Spinal cord (tissue), 10 donors: ENCODE data around the gene PRSS58. TPM values are rescaled to one million over a fixed set of nuclear protein-coding genes. Genes with fewer than 3 reads are reported as not detected.

Experiments
- DNase-seq, 6 donors: peaks; one replicate each; pipeline versions ENCODE4 v3.0.0 to v3.0.0-alpha.2; 2013 to 2015; ENCODE audit warnings: low spot score in 6 of 6, low read depth in 4 of 6
- H3K27ac ChIP-seq: one replicate; pipeline ENCODE4 v1.5.1; 2013; ENCODE audit warnings: low read depth, low read length, control low read depth
- H3K27me3 ChIP-seq: one replicate; pipeline ENCODE4 v1.6.1; 2013; ENCODE audit warnings: low read length; ENCODE audit not compliant: control insufficient read depth, insufficient read depth
- H3K36me3 ChIP-seq: one replicate; pipeline ENCODE4 v1.6.1; 2013; ENCODE audit warnings: low read length; ENCODE audit not compliant: control insufficient read depth, insufficient read depth
- H3K4me1 ChIP-seq: one replicate; pipeline ENCODE4 v1.6.1; 2013; ENCODE audit warnings: low read length; ENCODE audit not compliant: control insufficient read depth, insufficient read depth
- H3K4me3 ChIP-seq: one replicate; pipeline ENCODE4 v1.5.1; 2013; ENCODE audit warnings: low read depth, low read length, control low read depth
- H3K9me3 ChIP-seq: one replicate; pipeline ENCODE4 v1.6.1; 2013; ENCODE audit warnings: low read length; ENCODE audit not compliant: control insufficient read depth, insufficient read depth
- WGBS: methylation state at CpG from one replicate; pipeline ENCODE4 v1.1.5; 2013; ENCODE audit warnings: missing lambda C conversion rate; ENCODE audit not compliant: insufficient coverage; 5-methylcytosine and 5-hydroxymethylcytosine counted together
- polyA plus RNA-seq, 2 donors: library from polyadenylated mRNA; unstranded; fragments of 120-200 nt; gene quantifications; one replicate each; pipeline ENCODE4 v1.2.1, GENCODE V29; 2013; ENCODE audit not compliant: insufficient read length in 2 of 2
- small RNA-seq: library from RNA; depleted of rRNA; stranded (forward); fragments of <200 nt; gene quantifications from one replicate; pipeline ENCODE3, GENCODE V24; 2014; ENCODE audit warnings: low replicate concordance
- total RNA-seq, 2 donors: library from RNA; depleted of rRNA in 1 of 2; stranded (reverse); fragments of 120-200 nt in 1 of 2; fragments of >200 nt in 1 of 2; gene quantifications; one replicate each; pipeline versions ENCODE4 v1.2.3 to v1.2.4, GENCODE V29; 2013 to 2014
- donor health status: healthy.

Gene PRSS58
- total and polyA plus RNA-seq, 4 donors = not detected

- Histone ChIP-seq H3K4me1 (no peaks in the 10 kb centered on the region), H3K4me3 (no peak overlapping the region), H3K36me3 (no peaks in the 10 kb centered on the region), H3K27me3 (no peaks in the 10 kb centered on the region), H3K9me3 (no peaks in the 10 kb centered on the region), H3K27ac (no peak overlapping the region)
- 50% methylated on average over 7 of the region's 7 CpGs for WGBS
- DNase-seq = no peak
Measured at GRCh38 chr7:142231716-142232115, 26.1 kb downstream of the PRSS58 start.

- no peak for DNase-seq
- H3K27ac ChIP-seq = no peak overlapping the region
- WGBS = 13% methylated on average over 1 of the region's 1 CpG
- no peaks in the 10 kb centered on the region for H3K27me3 ChIP-seq
- H3K9me3 ChIP-seq = no peaks in the 10 kb centered on the region
- H3K36me3 ChIP-seq = no peaks in the 10 kb centered on the region
- no peak overlapping the region for H3K4me3 ChIP-seq
- H3K4me1 ChIP-seq = no peaks in the 10 kb centered on the region
Measured at GRCh38 chr7:142228537-142229104, 29.2 kb downstream of the PRSS58 start.

Small RNA genes lying within 50 kb of the gene (small RNA-seq; reads per million reads assigned to genes)
- not detected for gene TRBV1

Other genes with a start within 250 kb of the PRSS58 start
- under 1 TPM; 0.10 to 0.33 TPM for gene MGAM2, start 146.3 kb downstream of the PRSS58 start, total RNA-seq
- under 1 TPM; 0.14 to 0.24 TPM for gene MGAM2, start 146.3 kb downstream of the PRSS58 start, polyA plus RNA-seq